HCT116 (cell line): ENCODE data around the gene MEF2B. TPM values are rescaled to one million over a fixed set of nuclear protein-coding genes. Genes with fewer than 3 reads are reported as not detected.

ENCODE experiments used
- ATAC-seq: fragments of 200-7000 bp; cut with Tn5 transposase; 2 replicates; pipeline ENCODE4 v1.9.1; 2020; ENCODE audit warnings: mild to moderate bottlenecking, moderate library complexity
- BruUV-seq: library from RNA; stranded (reverse); fragments of 400-500 nt; replicated peaks from 2 replicates; lab custom pipeline; 2021; lab: Mats Ljungman, UMichigan
- CTCF ChIA-PET: fragments of 300-600 bp; sonication (Branson Sonifier 250); formaldehyde crosslinking; loops from one replicate; lab custom pipeline; 2021; ENCODE audit warnings: antibody characterized with exemption; lab: Charles Lee
- POLR2A ChIA-PET: fragments of 300-600, 350-600 bp; sonication (Branson Sonifier 250); formaldehyde crosslinking; loops from one replicate; lab custom pipeline; 2021; ENCODE audit warnings: antibody characterized with exemption; lab: Charles Lee
- RAD21 ChIA-PET, 2 experiments: fragments of 300-600 bp; sonication (Branson Sonifier 250); formaldehyde crosslinking; loops; one replicate each; lab custom pipeline; 2023; ENCODE audit warnings: low total read pairs in 2 of 2; ENCODE audit not compliant: uncharacterized antibody in 2 of 2, unreplicated experiment in 2 of 2, low non-redundant PET in 1 of 2; lab: Charles Lee
- DNase-seq: peaks from one replicate; pipeline ENCODE4 v3.0.0-alpha.2; 2010; ENCODE audit warnings: low read depth, low spot score
- H2AFZ ChIP-seq: fragments of 200-600 bp; shearing (Covaris generic), sonication (generic); 2 replicates; pipeline ENCODE4 v1.6.1; 2017; ENCODE audit warnings: low read depth, mixed run types, mixed read lengths, antibody characterized with exemption, low read length; ENCODE audit not compliant: poor library complexity, severe bottlenecking
- H3K27ac ChIP-seq: 2 replicates; pipeline ENCODE4 v1.5.1; 2012; ENCODE audit warnings: low read depth, low read length
- H3K27me3 ChIP-seq: fragments of 200-600 bp; sonication (generic); 2 replicates; pipeline ENCODE4 v1.6.1; 2016; ENCODE audit warnings: mixed run types, low read length, mixed read lengths; ENCODE audit not compliant: insufficient read depth
- H3K36me3 ChIP-seq, 2 experiments: fragments of 200-500 bp in 1 of 2; fragments of 200-600 bp in 1 of 2; sonication (Bioruptor generic) in 1 of 2; sonication (generic) in 1 of 2; 2 replicates each; pipeline versions ENCODE4 v1.5.1 to v1.6.1; 2014 to 2016; ENCODE audit warnings: low read length in 2 of 2, inconsistent platforms in 1 of 2, mixed read lengths in 1 of 2, mixed run types in 1 of 2; ENCODE audit not compliant: insufficient read depth in 2 of 2, control insufficient read depth in 1 of 2
- H3K4me1 ChIP-seq, 2 experiments: fragments of 200-600 bp in 1 of 2; sonication (generic) in 1 of 2; 2 replicates each; pipeline versions ENCODE4 v1.5.1 to v1.6.1; 2012 to 2017; ENCODE audit warnings: low read length in 2 of 2, inconsistent platforms in 1 of 2, mild to moderate bottlenecking in 1 of 2, mixed read lengths in 1 of 2, mixed run types in 1 of 2, moderate library complexity in 1 of 2; ENCODE audit not compliant: insufficient read depth in 2 of 2, control insufficient read depth in 1 of 2
- H3K4me2 ChIP-seq: fragments of 200-600 bp; sonication (generic); 2 replicates; pipeline ENCODE4 v1.6.1; 2017; ENCODE audit warnings: mixed run types, low read length, mixed read lengths
- H3K4me3 ChIP-seq, 2 experiments: fragments of 200-600 bp in 1 of 2; sonication (generic) in 1 of 2; replicated peaks in 1 of 2; 2 replicates each; pipeline ENCODE4 v1.5.1; 2011 to 2016; ENCODE audit warnings: low read length in 2 of 2, control low read depth in 1 of 2, low read depth in 1 of 2, mild to moderate bottlenecking in 1 of 2, mixed read lengths in 1 of 2, mixed run types in 1 of 2
- H3K79me2 ChIP-seq: fragments of 200-600 bp; sonication (generic); 2 replicates; pipeline ENCODE4 v1.6.1; 2017; ENCODE audit warnings: mild to moderate bottlenecking, mixed run types, low read length, moderate library complexity, mixed read lengths; ENCODE audit not compliant: insufficient read depth
- H3K9ac ChIP-seq: fragments of 200-600 bp; sonication (generic); 2 replicates; pipeline ENCODE4 v1.6.1; 2016; ENCODE audit warnings: low read length, mixed read lengths
- H3K9me2 ChIP-seq: fragments of 200-600 bp; sonication (generic), shearing (Covaris generic); 2 replicates; pipeline ENCODE4 v1.6.1; 2017; ENCODE audit warnings: mixed run types, mild to moderate bottlenecking, moderate library complexity; ENCODE audit not compliant: insufficient read depth
- H3K9me3 ChIP-seq, 2 experiments: fragments of 200-500 bp in 1 of 2; fragments of 200-600 bp in 1 of 2; sonication (Bioruptor generic) in 1 of 2; sonication (generic) in 1 of 2; 2 replicates each; pipeline ENCODE4 v1.6.1; 2014 to 2017; ENCODE audit warnings: low read length in 2 of 2, mixed read lengths in 2 of 2, inconsistent platforms in 1 of 2, low read depth in 1 of 2, mild to moderate bottlenecking in 1 of 2, mixed run types in 1 of 2, moderate library complexity in 1 of 2; ENCODE audit not compliant: control insufficient read depth in 1 of 2, insufficient read depth in 1 of 2
- H4K20me1 ChIP-seq: fragments of 200-600 bp; sonication (generic), shearing (Covaris generic); 2 replicates; pipeline ENCODE4 v1.6.1; 2017; ENCODE audit warnings: mixed run types, mild to moderate bottlenecking, moderate library complexity; ENCODE audit not compliant: insufficient read depth
- EZH2 ChIP-seq: fragments of 200-600 bp; sonication (generic); IDR thresholded peaks from 2 replicates; pipeline ENCODE4 v1.6.1; 2017; ENCODE audit warnings: antibody characterized with exemption, mixed run types
- EZH2phosphoT487 ChIP-seq: fragments of 200-600 bp; IDR thresholded peaks from 2 replicates; pipeline ENCODE4 v1.6.1; 2018; ENCODE audit warnings: antibody characterized with exemption, borderline replicate concordance
- FOSL1 ChIP-seq: IDR thresholded peaks from 2 replicates; pipeline ENCODE4 v1.6.1; 2012; ENCODE audit warnings: low read depth
- JUND ChIP-seq: IDR thresholded peaks from 2 replicates; pipeline ENCODE4 v1.6.1; 2012
- POLR2A ChIP-seq: IDR thresholded peaks from 2 replicates; pipeline ENCODE4 v1.7.0; 2011; ENCODE audit warnings: borderline replicate concordance; ENCODE audit not compliant: insufficient read depth, insufficient read length; ENCODE audit errors: extremely low read depth
- POLR2AphosphoS5 ChIP-seq: IDR thresholded peaks from 2 replicates; pipeline ENCODE4 v1.6.1; 2011; ENCODE audit warnings: mild to moderate bottlenecking, low read depth, low read length, moderate library complexity
- SP1 ChIP-seq: IDR thresholded peaks from 2 replicates; pipeline ENCODE4 v1.6.1; 2012; ENCODE audit warnings: low read depth
- YY1 ChIP-seq: IDR thresholded peaks from 2 replicates; pipeline ENCODE4 v1.6.1; 2011; ENCODE audit warnings: low read length, low read depth, moderate library complexity, mild to moderate bottlenecking; ENCODE audit not compliant: insufficient replicate concordance; ENCODE audit errors: extremely low read depth
- ZFX ChIP-seq: fragments of 450-650 bp; IDR thresholded peaks from 2 replicates; pipeline ENCODE4 v1.6.1; 2017
- intact Hi-C: fragments of 100-400 bp; cut with micrococcal nuclease; formaldehyde crosslinking; loops from 2 replicates; pipeline ENCODE4 v1.10.0; 2022
- total RNA-seq: library from RNA; stranded (reverse); gene quantifications from one replicate; pipeline ENCODE4 v1.2.1, GENCODE V29; 2021; ENCODE audit not compliant: unreplicated experiment
- TF ChIP-seq, protein P1 (sequence below): IDR thresholded peaks from 2 replicates; pipeline ENCODE4 v1.6.1; 2011; ENCODE audit warnings: mild to moderate bottlenecking, low read length, moderate library complexity; ENCODE audit not compliant: insufficient replicate concordance; ENCODE audit errors: extremely low read depth
- TF ChIP-seq, protein P2 (sequence below), 3 experiments: fragments of 200-600 bp in 1 of 3; sonication (generic) in 1 of 3; IDR thresholded peaks in 2 of 3; conservative IDR thresholded peaks in 1 of 3; 2 replicates each; pipeline ENCODE4 v1.5.1; 2012 to 2017; ENCODE audit warnings: low read depth in 2 of 3, low read length in 2 of 3, antibody characterized with exemption in 1 of 3, borderline replicate concordance in 1 of 3, control low read depth in 1 of 3, mild to moderate bottlenecking in 1 of 3, mixed read lengths in 1 of 3, mixed run types in 1 of 3, moderate library complexity in 1 of 3; ENCODE audit not compliant: insufficient read depth in 1 of 3

Gene MEF2B
- total RNA-seq, 1 experiment from 2014 or later = 7.9 TPM

DNA sequence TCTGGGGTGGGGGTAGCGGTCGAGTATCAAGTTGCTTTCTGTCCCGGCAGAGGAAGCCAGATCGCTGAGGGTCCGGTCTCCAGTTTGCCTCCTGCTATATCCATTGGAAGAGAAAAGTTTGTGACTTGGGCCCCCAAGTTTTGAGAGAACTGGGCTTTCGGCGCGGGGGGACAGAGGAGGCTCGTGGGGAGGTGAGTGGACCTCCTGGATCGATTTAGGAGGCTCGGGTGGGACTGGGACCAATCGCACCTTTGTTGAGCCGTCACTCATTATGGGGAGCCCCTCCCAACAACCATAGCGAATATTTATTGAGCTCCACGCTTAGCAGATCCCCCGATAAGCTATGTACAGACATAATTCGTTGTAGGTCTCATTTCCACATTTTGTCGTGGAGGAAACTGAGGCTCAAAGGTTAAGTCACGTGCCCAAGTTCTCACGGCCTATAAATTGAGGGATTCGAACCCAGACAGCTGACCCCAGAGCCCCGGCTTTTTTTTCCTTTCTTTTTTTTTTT lies 22.9 kb upstream of the MEF2B start:
- Histone ChIP-seq H3K79me2 (peaks cover 41% of the 10 kb centered on the region), H3K9ac (peak overlapping the region; percentile 98), H3K4me1 (peaks cover 16 to 22% of the 10 kb centered on the region in 2 experiments; a peak in 3 of 4 replicates), H3K27me3 (no peaks in the 10 kb centered on the region), H3K36me3 (peaks cover 3 to 7% of the 10 kb centered on the region in 2 experiments; a peak in 2 of 4 replicates), H3K9me3 (no peaks in the 10 kb centered on the region), H2AFZ (peak overlapping the region; percentile 93), H4K20me1 (no peaks in the 10 kb centered on the region), H3K27ac (peak overlapping the region; percentile 84), H3K4me2 (peak overlapping the region; percentile 98), H3K4me3 (peak overlapping the region; percentile 98 to 99), H3K9me2 (no peaks in the 10 kb centered on the region)
- intact Hi-C loops = loop anchor here (1.0 kb wide), 1 partner anchor 10 kb away; the partner anchor contains the start of gene NR2C2AP
- TF ChIP-seq JUND (no peak), FOSL1 (no peak), ZFX (no peak), SP1 (no peak), POLR2A (no peak), YY1 (no peak), EZH2 (no peak), EZH2phosphoT487 (no peak), POLR2AphosphoS5 (no peak)
- TF ChIP-seq, protein P1, sequence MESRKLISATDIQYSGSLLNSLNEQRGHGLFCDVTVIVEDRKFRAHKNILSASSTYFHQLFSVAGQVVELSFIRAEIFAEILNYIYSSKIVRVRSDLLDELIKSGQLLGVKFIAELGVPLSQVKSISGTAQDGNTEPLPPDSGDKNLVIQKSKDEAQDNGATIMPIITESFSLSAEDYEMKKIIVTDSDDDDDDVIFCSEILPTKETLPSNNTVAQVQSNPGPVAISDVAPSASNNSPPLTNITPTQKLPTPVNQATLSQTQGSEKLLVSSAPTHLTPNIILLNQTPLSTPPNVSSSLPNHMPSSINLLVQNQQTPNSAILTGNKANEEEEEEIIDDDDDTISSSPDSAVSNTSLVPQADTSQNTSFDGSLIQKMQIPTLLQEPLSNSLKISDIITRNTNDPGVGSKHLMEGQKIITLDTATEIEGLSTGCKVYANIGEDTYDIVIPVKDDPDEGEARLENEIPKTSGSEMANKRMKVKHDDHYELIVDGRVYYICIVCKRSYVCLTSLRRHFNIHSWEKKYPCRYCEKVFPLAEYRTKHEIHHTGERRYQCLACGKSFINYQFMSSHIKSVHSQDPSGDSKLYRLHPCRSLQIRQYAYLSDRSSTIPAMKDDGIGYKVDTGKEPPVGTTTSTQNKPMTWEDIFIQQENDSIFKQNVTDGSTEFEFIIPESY = no peak
- TF ChIP-seq, protein P2, sequence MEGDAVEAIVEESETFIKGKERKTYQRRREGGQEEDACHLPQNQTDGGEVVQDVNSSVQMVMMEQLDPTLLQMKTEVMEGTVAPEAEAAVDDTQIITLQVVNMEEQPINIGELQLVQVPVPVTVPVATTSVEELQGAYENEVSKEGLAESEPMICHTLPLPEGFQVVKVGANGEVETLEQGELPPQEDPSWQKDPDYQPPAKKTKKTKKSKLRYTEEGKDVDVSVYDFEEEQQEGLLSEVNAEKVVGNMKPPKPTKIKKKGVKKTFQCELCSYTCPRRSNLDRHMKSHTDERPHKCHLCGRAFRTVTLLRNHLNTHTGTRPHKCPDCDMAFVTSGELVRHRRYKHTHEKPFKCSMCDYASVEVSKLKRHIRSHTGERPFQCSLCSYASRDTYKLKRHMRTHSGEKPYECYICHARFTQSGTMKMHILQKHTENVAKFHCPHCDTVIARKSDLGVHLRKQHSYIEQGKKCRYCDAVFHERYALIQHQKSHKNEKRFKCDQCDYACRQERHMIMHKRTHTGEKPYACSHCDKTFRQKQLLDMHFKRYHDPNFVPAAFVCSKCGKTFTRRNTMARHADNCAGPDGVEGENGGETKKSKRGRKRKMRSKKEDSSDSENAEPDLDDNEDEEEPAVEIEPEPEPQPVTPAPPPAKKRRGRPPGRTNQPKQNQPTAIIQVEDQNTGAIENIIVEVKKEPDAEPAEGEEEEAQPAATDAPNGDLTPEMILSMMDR (IDR thresholded peaks at IDR 0.05 in 2 of 3, conservative IDR thresholded peaks at IDR 0.05 in 1 of 3; ENCODE audit: borderline replicate concordance in 1 of 3, insufficient read depth in 1 of 3, low read depth in 2 of 3, low read length in 2 of 3) = no peak
- POLR2A ChIA-PET = interaction anchor here (2.1 kb wide), 1 partner anchor 10 kb away, joined by 15 read pairs; the partner anchor contains the start of gene NR2C2AP
- RAD21 ChIA-PET = no interaction called here
- DNase-seq (no peak), ATAC-seq (peak; percentile 12)
- TSS peak; percentile 83 for BruUV-seq
- CTCF ChIA-PET = interaction anchor here (1.3 kb wide), 1 partner anchor 18 kb away, joined by 7 read pairs; no protein-coding TSS in a partner anchor
